Activated CD8-positive, alpha-beta memory T cell treated with anti-CD3 and anti-CD28 coated beads, Interleukin-2, amount 50 U/mL, for 48 hours (primary cell): Measurements from ENCODE around the gene MECP2.
"Not testable (repeated sequence)": the region's sequence is repeated elsewhere in the genome, so short reads cannot be mapped to it uniquely, and the experiment has no call there.

Source experiments
- DNase-seq: peaks from one replicate; pipeline ENCODE4 v3.0.0-alpha.2; 2020

The MECP2 gene

DNA sequence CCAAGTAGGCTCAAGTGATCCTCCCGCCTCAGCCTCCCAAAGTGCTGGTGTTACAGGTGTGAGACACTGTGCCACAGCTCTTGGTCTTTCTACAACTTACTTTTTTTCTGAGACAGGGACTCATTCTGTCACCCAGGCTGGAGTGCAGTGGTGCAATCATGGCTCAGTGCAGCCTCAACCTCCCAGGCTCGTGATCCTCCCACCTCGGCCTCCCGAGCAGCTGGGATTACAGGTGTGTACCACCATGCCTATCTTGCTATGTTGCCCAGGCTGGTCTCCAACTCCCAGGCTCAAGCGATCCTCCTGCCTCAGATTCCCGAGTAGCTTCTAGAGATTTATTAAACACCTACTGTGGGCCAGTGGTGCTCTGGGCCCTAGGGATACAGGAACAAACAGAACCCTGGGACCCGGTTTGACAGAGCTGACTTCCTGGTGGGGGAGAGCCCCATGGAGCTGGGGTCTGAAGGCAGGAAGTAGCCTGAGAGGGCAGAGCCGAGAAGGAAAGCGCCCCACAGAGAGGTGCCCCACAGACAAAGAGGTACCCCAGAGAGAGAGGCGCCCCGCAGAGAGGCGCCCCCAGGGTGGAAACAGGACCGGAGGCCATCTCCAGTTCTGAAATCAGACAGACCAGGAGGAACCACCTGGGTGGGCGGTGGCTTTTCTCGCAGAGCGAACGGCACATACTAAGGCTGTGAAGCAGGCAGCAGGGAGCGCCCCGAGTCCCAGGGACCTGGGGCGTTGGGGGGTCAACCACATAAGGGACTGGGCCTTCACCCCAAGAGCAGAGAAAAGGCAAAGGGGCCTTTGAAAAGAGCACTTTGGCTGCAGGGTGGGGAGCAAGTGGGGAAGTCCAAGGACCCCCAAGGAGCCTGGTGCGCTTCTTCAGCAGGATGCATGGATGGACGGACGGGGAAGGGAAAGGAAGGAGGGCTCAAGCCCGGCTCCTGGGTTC, 82.8 kb downstream of the MECP2 start:
- no peak for DNase-seq

DNA sequence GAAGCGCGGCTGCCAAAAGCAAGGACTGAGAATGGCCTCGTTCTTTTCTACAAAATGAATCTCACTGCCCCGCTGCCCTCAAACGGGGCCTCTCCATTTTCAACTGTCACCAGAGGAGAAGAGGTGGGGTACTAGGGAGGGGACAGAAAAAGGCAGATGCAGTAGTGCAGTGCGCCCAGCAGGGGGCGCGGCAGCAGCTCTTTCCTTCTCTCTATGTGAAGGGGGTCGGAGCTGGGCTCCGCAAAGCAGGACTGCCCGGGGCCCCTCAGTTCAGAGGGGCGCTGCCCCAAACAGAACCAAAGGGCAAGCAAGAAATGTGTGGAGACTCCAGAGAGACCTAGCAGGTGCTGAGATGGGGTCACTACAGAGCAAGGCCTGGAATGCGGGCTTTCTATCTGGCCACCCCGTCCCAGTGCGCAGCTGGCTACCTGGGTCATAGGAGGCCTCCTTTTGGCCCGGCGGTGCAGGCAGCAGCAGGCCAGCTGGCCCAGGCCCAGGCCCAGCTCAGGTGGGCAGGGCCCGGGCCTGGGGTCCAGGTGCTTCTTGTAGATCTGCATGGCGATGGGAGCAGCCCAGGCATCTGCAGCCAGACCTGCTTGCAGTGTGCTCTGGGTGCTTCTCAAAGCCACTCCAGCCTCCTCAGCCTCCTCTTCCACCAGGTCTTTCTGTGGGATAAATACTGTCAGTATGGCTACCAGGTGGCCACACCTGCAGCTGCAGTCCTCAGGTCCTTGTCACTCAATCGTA, 83.7 kb downstream of the MECP2 start:
- DNase-seq, result peak; percentile 76

DNA sequence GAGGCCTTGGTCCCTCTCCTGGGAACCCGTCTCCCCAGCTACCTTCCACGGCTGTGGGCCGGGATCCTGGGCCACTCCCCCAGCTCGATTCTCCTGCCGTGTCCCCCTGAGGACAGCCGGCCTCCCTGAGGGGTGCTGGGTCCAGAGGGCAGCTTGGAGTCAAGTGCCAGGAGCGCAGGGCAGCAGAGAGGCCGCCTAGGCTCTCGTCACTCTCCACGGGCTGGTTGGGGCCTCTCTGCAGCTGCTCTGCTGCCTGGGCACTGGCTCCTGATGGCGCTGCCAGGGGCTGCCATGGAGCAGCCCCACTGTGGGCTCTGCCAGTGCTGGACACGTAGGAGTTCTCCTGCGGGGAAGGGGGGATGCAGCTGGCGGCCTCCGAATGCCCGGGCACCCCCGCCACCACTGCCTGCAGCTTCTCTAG, 84.5 kb downstream of the MECP2 start:
- DNase-seq, result no peak

DNA sequence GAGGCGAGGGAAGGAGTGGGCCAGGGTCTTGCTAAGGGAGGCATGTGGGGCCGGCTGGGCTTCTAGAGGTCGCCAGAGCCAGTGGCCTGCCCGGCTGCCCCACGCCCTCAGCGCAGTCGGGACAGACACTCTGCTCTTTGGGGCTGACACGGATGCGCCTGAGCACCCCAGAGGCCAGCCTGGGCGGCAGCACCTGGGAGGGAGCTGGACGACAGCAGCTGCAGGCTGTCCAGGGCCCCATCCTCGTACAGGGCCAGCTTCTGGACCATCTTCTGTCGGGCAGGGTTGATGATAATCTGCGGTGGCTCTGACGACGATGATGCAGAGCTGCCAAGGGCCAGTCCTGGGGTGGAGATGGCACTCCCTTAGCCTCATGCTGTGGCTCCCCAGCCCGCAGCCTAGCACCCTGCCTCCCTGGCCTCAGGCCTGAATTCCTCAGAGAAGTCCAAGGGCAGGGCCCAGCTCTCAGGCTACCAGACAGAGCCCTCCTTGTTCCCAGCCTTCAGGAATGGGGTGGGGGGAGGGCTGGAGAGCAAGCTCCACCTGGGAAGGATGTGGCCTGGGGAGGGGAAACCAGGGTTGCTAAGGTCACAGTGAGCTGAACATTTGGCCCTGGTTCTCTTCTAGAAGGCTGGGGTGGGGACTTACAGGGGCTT, 85.1 kb downstream of the MECP2 start:
- no peak for DNase-seq

DNA sequence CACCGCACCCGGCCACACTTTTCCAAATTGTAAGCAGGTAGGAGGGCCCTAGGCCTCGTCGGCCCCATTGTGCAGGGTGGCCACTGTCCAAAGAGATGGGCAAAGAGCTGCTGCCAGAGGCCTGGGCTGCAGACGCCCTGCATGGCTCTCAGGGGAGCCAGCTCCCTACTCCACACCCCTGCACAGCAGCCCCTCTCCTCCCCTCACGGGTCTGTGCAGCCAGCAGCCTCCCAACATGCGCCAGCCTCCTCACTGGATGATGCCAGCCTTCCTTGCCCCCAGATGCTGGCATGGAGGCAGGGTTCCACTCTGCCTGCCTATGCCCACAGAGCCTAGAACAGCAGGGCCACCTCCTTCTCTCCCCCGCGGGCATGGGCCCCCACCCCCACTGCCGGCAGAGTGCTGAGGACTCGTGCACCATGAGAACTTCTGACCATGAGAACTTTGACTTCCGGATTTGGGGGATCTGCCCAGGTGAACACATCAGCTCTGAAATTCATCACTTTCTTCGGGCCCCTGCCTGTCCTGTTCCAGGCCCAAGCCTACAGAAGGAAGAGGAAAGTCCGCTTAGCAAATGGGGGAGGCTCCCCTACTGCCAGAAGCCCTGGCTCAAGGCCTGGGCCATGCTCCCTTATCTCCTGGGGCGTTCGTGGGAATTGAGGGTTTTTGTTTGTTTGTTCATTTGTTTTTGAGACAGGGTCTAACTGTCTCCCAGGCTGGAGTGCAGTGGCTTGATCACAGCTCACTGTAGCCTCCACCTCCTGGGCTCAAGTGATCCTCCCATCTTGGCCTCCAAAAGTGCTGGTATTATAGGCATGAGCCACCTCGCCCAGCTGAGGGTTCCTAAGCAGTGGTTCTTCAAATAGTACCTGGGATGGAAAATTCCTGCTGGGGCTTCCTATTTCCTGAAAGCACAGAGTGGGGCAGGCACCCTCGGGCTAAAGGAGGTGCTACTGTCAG, 85.9 kb downstream of the MECP2 start:
- DNase-seq, result no peak

DNA sequence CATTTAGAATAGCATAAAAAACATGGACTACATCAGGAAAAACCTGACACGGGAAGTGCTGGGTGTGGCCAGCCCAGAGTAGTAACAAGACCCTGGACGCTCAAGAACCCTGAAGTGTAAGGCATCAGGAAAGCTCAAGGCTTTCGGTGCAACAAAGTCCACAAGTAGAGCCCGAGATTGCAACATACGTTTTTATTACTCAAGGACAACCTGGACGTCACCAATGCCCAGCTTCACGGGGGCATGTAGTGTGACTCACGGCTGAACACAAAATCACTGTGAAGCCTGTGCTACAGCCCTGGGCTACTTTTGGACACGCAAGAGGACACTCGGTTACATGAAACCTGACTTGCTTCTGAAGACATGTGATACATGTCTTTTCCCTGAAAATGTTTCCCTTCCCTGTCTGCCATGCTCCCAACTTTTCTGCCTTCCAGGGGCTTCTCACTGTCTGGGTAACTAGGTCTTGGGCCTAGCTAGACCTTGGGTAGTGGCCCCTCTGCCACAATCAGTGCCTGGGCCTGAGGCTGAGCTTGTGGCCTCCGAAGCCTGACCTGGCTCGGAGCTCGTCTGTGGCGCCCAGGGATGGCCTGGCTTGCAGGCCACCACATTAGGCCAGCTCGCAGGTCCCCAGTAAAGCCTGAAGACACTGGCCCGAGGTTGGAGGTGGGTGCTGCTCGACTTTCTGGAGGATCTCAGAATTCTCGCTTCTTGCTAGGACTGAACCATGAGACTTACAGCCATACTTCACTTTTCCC, 87.0 kb downstream of the MECP2 start:
- no peak for DNase-seq

DNA sequence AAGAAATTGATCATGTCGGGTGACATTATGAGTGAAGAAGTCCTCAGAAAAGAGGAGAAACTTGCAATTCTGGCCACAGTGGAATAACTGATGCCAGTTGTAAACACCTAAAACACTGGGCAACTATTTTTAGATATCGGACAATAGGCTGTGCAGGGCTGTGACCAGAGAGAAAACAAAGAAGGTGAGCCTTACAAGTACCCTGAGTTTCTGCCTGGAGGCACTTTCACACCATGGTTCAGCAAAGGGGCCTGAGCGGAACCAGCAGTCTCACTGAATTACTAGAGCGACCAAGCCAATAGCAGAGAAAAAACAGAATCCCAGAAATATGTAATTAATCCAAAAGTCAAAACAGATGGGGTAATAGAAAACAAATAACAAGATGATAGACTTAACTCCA, 89.0 kb downstream of the MECP2 start:
- DNase-seq, result no peak

DNA sequence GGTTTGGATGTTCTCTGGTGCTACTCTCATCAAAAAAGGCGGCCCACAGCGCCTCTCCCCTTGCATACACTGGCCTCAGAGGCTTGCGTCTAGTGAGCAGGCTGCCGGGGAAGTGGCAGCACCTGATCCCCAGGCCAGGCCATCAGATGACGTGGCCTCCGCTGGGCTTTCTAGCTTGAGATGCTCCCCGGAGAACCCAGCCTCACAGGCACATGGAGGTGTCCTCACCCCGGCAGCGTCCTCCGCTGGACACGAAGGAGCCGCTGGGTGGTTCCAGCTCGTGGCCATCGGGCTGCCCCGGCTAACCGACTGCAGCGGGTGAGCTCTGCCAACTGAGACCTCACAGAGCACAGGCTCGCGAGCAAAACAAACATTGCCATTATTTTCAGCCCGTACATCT, 90.6 kb downstream of the MECP2 start:
- DNase-seq, result no peak

DNA sequence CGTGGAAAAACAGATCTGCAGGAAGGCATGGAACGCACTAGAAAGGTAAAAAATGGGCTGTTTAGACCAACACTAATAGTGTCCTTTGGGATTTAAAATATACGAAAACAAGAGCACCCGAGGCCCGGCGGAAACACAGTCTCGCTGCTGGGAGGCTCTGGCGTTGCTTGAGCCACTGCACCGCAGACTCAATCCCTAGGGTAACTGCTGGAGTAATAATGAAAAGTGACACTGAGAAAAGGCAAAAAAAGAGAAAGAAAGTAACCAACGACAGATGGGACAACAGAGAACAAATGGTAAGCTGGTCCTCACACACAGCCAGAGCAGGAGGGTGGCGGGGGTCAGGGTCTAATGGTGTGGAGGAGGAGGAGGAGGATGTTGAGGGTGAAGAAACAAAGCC, 93.2 kb downstream of the MECP2 start:
- no peak for DNase-seq

DNA sequence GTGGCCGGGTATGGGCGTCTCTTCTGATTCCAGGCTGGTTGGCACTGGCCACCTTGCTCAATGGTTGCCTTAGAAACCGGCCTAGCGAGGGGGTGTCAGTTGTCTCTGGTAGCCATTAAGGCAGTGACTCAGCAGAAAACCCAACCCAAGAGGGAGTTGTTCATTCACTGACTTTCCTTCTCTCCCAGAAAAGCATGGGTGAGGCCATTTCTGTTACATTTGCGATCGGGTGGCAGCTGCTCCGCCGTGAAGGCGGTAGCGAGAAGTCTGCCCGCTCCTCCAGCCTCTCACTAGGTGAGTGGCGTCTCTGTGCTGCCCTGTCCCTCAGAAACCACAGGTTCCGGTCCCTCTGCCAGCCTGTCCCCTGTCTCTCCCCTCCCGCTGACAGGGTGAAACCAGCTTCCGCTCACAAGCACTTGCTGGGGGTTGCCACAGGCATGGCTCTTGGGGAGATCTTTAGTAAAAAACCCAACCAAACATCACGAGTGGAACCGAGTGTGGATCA, 95.2 kb downstream of the MECP2 start:
- peak; percentile 65 for DNase-seq

DNA sequence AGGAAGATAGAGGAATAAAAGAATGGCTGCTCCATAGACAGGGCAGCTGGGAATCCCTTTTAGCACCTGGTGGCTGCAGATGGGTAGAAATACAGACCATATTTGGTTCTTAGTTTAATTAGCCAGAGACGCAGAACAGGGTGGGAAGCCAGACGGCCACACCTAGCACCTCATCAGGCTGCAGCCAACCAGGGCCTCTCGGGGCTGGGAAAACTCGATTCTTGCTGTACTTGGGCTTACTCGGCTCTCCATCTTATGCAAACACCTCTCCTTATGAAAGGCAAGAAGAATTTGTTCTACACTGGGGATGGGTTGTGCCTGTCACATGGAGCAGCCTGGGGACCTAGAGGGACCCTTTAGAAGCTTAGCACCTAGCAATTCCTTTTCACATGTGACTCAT, 97.5 kb downstream of the MECP2 start:
- no peak for DNase-seq

DNA sequence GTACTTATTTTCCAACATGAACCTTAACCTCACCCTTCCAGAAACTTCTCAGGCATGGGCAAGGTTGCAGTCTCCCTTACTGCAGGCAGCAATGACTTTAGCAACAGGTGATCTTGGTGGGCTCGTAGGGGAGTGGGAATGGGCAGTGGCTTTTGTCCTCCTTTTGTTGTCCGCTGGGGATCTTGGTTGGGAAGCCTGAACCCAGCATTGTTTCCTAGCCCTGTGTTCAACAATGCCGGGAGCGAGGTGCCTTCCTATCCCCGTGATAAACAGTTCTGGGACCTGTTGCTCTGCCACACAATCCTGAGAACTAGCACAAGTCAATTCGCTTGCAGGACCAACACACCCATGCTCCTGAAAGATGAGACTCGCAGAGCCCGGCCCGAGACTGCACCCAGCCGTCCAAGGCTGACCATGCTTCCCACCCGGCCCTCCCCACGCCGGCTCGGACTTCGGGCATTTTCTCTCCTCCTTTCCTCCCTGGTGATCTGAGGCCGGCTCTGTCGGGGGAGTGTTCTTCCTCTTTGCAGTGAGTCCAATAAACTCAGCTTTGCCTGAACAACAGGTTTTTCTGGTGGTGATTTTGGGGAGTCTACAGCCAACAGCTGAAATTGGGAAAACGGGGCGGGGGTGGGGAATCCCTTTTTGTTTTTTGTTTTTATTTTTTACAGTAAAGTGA, 98.0 kb downstream of the MECP2 start:
- DNase-seq, result no peak

DNA sequence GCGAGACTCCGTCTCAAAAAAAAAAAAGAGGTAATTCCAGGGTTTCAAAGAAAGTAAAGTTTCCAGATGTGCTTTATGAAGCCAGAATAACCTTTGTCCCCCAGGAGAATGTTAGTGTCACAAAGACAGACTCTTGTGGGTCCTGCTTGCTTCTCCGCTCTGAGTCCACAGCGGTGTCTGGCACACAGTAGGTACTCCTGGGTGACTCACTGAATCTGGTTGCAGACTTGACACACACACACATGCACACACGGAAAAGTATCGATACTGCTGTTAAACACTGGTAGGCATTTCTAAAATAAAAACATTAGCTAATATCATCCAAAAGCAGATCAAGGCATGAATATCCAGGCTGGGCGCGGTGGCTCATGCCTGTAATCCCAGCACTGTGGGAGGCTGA, 102.0 kb downstream of the MECP2 start:
- DNase-seq, result no peak

DNA sequence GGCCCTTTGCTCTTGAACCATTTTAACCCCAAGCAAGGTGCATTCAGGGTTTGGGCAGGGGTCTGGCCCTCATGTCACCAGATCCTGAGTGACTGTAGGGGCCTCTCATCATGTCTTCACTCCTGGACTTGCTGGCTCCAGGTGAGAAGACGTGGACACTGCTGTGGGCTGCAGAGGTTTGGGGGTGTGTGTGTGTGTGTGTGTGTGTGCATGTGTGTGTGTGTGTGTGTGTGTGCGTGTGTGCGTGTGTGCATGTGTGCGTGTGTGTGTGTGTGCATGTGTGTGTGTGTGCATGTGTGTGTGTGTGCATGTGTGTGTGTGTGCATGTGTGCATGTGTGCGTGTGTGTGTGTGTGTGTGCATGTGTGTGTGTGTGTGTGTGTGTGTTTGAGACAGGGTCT, 103.1 kb downstream of the MECP2 start:
- not testable (repeated sequence) for DNase-seq

DNA sequence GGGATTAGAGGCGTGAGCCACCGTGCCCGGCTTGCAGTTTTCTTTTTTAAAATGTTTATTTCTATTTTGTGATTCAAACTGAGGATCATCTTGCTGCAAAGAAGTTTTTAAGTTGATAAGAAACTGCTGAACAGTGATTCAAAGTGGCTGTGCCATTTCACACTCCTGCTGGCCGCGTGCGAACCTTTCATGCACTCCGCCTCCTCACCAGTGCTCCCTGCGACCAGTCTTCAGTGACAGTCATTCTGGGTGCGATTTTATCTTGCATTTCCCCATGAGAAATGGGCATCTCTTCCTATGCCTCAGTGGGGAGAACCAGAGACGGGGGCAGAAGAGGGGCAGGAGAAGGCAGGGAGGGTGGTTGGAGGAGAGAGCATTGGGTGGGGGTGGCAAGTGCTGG, 103.5 kb downstream of the MECP2 start:
- no peak for DNase-seq

DNA sequence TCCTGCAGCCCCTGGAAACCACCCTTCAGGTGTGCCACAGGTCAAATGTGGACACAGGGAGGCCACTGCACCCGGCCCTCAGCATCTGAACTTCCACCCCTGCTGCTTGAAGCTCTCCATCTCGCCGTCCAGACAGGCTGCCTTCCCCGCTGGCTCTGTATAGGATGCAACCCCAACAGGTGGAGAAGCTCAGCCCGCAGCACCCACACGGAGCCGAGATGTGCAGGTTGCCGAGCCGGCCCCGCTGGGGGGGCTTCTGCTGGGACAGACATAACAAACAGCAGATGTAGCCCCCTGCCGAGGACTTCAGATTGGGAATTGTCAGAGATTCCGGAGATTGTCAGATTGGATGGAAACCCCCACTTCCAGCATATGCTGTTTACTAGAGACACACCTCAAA, 104.4 kb downstream of the MECP2 start:
- DNase-seq, result no peak

DNA sequence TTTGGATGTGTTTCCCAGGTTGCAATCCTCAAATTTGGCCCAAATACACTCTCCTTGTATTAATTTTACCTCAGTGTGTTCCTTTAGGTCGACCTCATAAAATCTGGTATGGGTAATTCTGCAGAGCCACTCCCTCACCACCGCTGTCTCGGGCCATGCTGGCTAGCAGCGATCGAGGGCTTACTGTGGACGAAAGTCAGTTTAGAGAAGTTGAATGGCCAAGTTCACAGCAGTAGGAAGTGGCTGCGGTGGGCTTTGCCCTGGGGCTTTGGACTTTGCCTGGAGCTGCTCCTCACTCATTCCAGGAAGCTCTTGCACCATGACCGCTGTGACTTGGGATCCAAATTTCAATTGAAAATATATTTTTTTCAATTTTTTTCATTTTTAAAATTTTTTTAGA, 105.3 kb downstream of the MECP2 start:
- no peak for DNase-seq

DNA sequence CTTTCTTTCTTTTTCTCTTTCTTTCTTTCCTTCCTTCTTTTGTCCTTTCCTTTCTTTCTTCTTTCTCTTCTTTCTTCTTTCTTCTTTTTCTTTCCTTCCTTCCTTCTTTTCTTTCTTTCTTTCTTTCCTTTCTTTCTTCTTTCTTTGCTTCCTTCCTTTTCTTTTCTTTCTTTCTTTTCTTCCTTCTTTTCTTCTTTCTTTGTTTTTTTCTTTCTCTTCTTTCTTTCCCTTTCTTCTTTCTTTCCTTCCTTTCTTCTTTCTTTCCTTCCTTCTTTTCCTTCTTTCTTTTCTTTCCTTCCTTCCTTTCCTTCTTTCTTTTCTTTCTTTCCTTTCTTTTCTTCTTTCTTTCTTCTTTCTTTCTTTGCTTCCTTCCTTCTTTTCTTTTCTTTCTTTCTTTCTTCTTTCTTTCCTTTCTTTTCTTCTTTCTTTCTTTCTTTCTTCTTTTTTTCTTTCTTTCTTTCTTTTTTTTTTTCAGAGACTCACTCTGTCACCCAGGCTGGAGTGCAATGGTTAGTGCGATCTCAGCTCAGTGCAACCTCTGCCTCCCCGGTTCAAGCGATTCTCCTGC, 106.4 kb downstream of the MECP2 start:
- no peak for DNase-seq

DNA sequence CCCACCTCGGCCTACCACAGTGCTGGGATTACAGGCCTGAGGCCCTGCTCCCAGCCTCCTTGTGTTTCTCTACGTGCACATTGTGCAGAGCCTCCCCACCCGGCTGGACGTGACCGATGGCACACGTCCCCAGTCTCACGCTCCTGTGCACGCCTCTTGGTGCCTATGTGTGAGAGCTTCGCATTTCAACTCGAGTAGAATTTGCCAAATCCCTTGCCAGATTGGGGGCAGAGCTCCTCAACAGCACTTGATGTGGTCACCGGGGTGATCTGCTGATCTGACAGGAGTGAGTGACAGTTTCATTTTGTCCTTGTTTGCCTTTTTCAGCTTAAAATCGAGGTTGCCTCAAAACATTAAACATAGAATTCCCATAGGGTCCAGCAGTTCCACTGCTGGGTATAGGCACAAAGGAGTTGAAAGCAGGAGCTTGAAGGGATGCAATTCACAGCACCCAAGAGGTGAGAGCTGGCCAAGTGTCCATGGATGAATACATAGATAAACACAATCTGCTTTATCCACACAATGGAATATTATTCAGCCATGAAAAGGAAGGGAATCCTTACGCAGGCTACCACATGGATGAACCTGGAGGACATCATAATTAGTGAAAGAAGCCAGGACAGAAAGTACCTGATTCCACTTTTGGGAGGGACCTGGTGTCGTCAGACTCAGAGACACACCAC, 107.4 kb downstream of the MECP2 start:
- no peak for DNase-seq

DNA sequence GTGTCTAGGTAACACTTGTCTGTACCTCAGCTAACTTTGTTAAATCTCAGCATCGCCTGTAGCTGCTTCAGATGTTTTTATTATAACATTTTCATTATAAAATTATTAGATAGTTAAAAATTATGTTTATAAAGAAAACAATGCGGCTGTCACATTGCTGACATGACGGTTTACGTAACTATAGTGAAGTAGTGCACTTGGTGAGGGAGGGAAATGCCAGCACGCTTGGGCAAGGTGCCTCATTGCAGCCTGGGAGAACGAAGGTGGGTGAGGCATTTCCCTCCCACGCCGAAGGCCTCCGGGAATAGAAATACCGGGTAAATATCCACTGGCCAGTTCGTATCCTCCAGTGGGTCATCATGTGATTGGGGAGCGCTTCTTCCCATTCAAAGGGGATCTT, 109.0 kb downstream of the MECP2 start:
- no peak for DNase-seq
